WTC11 (cell line): ENCODE results near the gene AZU1. TPM values are rescaled to one million over a fixed set of nuclear protein-coding genes. Genes with fewer than 3 reads are reported as not detected.

ENCODE experiments used
- ATAC-seq: fragments of 200-7000 bp; cut with Tn5 transposase; 2 replicates; pipeline ENCODE4 v1.10.0; 2021; ENCODE audit warnings: mild to moderate bottlenecking, moderate library complexity
- CTCF ChIA-PET: fragments of 300-600 bp; sonication (Branson Sonifier 250); formaldehyde crosslinking; loops from one replicate; lab custom pipeline; 2021; ENCODE audit warnings: antibody characterized with exemption; lab: Charles Lee
- POLR2A ChIA-PET: fragments of 350-600 bp; sonication (Branson Sonifier 250); formaldehyde crosslinking; loops from one replicate; lab custom pipeline; 2021; ENCODE audit warnings: antibody characterized with exemption; lab: Charles Lee
- DNase-seq: peaks from one replicate; pipeline ENCODE4 v3.0.0; 2021; ENCODE audit warnings: low spot score
- H3K27ac Mint-ChIP-seq: 2 replicates; pipeline ENCODE4 v1.8.0; 2021; ENCODE audit warnings: mixed read lengths
- H3K27me3 Mint-ChIP-seq: 2 replicates; pipeline ENCODE4 v1.8.0; 2021; ENCODE audit warnings: low read depth, mild to moderate bottlenecking, moderate library complexity, mixed read lengths
- H3K36me3 Mint-ChIP-seq: 2 replicates; pipeline ENCODE4 v1.8.0; 2021; ENCODE audit warnings: mixed read lengths
- H3K4me1 Mint-ChIP-seq: 2 replicates; pipeline ENCODE4 v1.8.0; 2022; ENCODE audit warnings: mixed read lengths
- H3K4me3 Mint-ChIP-seq: 2 replicates; pipeline ENCODE4 v1.8.0; 2021; ENCODE audit warnings: mild to moderate bottlenecking, moderate library complexity, mixed read lengths
- H3K9me3 Mint-ChIP-seq: 2 replicates; pipeline ENCODE4 v1.8.0; 2021; ENCODE audit warnings: mixed read lengths
- AR ChIP-seq: fragments of 250-450 bp; sonication (Bioruptor Pico); IDR thresholded peaks from 2 replicates; pipeline ENCODE4 v1.9.0; 2021; ENCODE audit warnings: mild to moderate bottlenecking
- ATF6 ChIP-seq: sonication (generic); formaldehyde crosslinking; IDR thresholded peaks from 2 replicates; pipeline ENCODE4 v1.8.1; 2023; ENCODE audit warnings: mild to moderate bottlenecking, missing genetic modification reagents
- E2F4 ChIP-seq: sonication (generic); formaldehyde crosslinking; IDR thresholded peaks from 2 replicates; pipeline ENCODE4 v1.8.1; 2022; ENCODE audit warnings: low read depth, mild to moderate bottlenecking, moderate library complexity, missing genetic modification reagents, borderline replicate concordance
- FOXJ3 ChIP-seq: sonication (generic); formaldehyde crosslinking; IDR thresholded peaks from 2 replicates; pipeline ENCODE4 v1.9.0; 2021; ENCODE audit warnings: missing genetic modification reagents, mild to moderate bottlenecking, borderline replicate concordance
- FOXP1 ChIP-seq: sonication (generic); formaldehyde crosslinking; IDR thresholded peaks from 2 replicates; pipeline ENCODE4 v1.8.0; 2022; ENCODE audit warnings: missing genetic modification reagents, mild to moderate bottlenecking, moderate library complexity, borderline replicate concordance
- MXD4 ChIP-seq: fragments of 250-450 bp; sonication (Bioruptor Pico); IDR thresholded peaks from 2 replicates; pipeline ENCODE4 v1.8.0; 2021; ENCODE audit warnings: mild to moderate bottlenecking, moderate library complexity, borderline replicate concordance
- PRRX2 ChIP-seq: fragments of 250-450 bp; sonication (Bioruptor Pico); IDR thresholded peaks from 2 replicates; pipeline ENCODE4 v1.8.0; 2021; ENCODE audit warnings: mild to moderate bottlenecking
- SOX15 ChIP-seq: fragments of 250-450 bp; sonication (Bioruptor Pico); IDR thresholded peaks from 2 replicates; pipeline ENCODE4 v1.9.0; 2021; ENCODE audit warnings: mild to moderate bottlenecking
- ZBTB43 ChIP-seq: sonication (generic); formaldehyde crosslinking; IDR thresholded peaks from 2 replicates; pipeline ENCODE4 v1.8.1; 2023; ENCODE audit warnings: mild to moderate bottlenecking, missing genetic modification reagents
- ZNF416 ChIP-seq: fragments of 250-450 bp; sonication (Bioruptor Pico); IDR thresholded peaks from 2 replicates; pipeline ENCODE4 v1.9.0; 2021; ENCODE audit warnings: mild to moderate bottlenecking, inconsistent platforms
- total RNA-seq: library from RNA; stranded (reverse); gene quantifications from 3 replicates; pipeline ENCODE4 v1.2.3, GENCODE V29; 2021
- TF ChIP-seq, protein P1 (sequence below): sonication (generic); formaldehyde crosslinking; IDR thresholded peaks from 2 replicates; pipeline ENCODE4 v1.8.0; 2023; ENCODE audit warnings: mild to moderate bottlenecking, missing genetic modification reagents
- TF ChIP-seq, protein P2 (sequence below): sonication (generic); formaldehyde crosslinking; IDR thresholded peaks from 2 replicates; pipeline ENCODE4 v1.8.1; 2022; ENCODE audit warnings: mild to moderate bottlenecking, missing genetic modification reagents, moderate library complexity, borderline replicate concordance
- TF ChIP-seq, protein P3 (sequence below): fragments of 250-450 bp; sonication (Bioruptor Pico); IDR thresholded peaks from 2 replicates; pipeline ENCODE4 v1.9.0; 2021; ENCODE audit warnings: moderate library complexity, mild to moderate bottlenecking, inconsistent platforms, borderline replicate concordance
- TF ChIP-seq, protein P4 (sequence below): sonication (generic); formaldehyde crosslinking; IDR thresholded peaks from 2 replicates; pipeline ENCODE4 v1.8.0; 2022; ENCODE audit warnings: mild to moderate bottlenecking, missing genetic modification reagents

Gene AZU1
- total RNA-seq, 1 experiment from 2014 or later: 1.2 TPM

- Mint-ChIP-seq H3K36me3 (peaks cover 51% of the 10 kb centered on the region), H3K4me1 (peaks cover 40% of the 10 kb centered on the region), H3K27me3 (no peaks in the 10 kb centered on the region), H3K27ac (peak overlapping the region; percentile 95), H3K4me3 (peak overlapping the region; percentile 46), H3K9me3 (no peaks in the 10 kb centered on the region)
- TF ChIP-seq AR (no peak), FOXP1 (CRISPR knock-in tag) (0 out of 2 replicates have a peak, but pooled peaks have one; percentile 34), ATF6 (CRISPR knock-in tag) (no peak)
- DNase-seq (no peak), ATAC-seq (no peak)
- ChIA-PET POLR2A (interaction anchor here (0.6 to 0.9 kb wide), 2 partner anchors 8 to 145 kb away, joined by 3 to 5 read pairs; no protein-coding TSS in a partner anchor), CTCF (interaction anchor here (0.5 kb wide), 1 partner anchor 49 kb away, joined by 4 read pairs; no protein-coding TSS in a partner anchor)
Observed at GRCh38 chr19:801861-802497, 25.7 kb upstream of the AZU1 start.

DNA sequence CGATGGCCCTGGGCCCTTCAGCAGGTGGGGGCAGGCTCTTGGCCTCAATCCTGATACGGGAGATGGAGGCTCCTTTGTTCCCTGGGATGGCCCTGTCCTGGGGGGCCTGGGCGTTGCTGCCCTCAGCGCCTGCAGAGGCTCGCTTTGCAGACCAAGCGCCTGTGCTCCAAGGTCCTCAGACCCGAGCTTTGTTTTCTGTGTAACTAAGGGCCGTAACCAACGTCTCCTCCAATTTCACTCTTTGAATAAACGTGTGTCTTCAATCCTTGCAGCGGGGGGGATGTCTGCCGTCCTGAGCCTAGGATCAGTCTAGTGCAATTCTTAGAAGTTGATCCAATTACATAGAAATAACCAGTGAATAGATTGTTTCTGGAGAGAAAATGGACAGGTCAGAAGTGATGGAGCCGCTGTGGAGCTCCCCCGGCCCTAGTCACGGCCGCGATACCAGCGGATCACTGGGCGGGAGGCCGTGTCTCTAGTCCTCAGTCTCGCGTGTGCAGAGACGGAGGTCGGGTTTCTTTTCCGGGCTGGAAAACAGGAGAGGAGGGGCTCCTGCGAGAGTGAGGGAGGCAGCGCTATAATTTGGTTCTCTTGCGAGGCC is 25.0 kb upstream of the AZU1 start:
- POLR2A ChIA-PET: interaction anchor here (0.6 to 0.9 kb wide), 2 partner anchors 9 to 144 kb away, joined by 3 to 5 read pairs; no protein-coding TSS in a partner anchor
- Mint-ChIP-seq H3K4me3 (peak overlapping the region; percentile 46), H3K4me1 (peaks cover 40% of the 10 kb centered on the region), H3K27ac (peak overlapping the region; percentile 95), H3K27me3 (no peaks in the 10 kb centered on the region), H3K9me3 (no peaks in the 10 kb centered on the region), H3K36me3 (peaks cover 58% of the 10 kb centered on the region)
- ATAC-seq (no peak), DNase-seq (no peak)
- CTCF ChIA-PET: interaction anchor here (0.5 kb wide), 1 partner anchor 49 kb away, joined by 4 read pairs; no protein-coding TSS in a partner anchor
- TF ChIP-seq FOXP1 (CRISPR knock-in tag): no peak
- TF ChIP-seq FOXJ3 (CRISPR knock-in tag): no peak
- TF ChIP-seq, protein P1, sequence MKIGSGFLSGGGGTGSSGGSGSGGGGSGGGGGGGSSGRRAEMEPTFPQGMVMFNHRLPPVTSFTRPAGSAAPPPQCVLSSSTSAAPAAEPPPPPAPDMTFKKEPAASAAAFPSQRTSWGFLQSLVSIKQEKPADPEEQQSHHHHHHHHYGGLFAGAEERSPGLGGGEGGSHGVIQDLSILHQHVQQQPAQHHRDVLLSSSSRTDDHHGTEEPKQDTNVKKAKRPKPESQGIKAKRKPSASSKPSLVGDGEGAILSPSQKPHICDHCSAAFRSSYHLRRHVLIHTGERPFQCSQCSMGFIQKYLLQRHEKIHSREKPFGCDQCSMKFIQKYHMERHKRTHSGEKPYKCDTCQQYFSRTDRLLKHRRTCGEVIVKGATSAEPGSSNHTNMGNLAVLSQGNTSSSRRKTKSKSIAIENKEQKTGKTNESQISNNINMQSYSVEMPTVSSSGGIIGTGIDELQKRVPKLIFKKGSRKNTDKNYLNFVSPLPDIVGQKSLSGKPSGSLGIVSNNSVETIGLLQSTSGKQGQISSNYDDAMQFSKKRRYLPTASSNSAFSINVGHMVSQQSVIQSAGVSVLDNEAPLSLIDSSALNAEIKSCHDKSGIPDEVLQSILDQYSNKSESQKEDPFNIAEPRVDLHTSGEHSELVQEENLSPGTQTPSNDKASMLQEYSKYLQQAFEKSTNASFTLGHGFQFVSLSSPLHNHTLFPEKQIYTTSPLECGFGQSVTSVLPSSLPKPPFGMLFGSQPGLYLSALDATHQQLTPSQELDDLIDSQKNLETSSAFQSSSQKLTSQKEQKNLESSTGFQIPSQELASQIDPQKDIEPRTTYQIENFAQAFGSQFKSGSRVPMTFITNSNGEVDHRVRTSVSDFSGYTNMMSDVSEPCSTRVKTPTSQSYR (CRISPR knock-in tag): no peak
- TF ChIP-seq, protein P2, sequence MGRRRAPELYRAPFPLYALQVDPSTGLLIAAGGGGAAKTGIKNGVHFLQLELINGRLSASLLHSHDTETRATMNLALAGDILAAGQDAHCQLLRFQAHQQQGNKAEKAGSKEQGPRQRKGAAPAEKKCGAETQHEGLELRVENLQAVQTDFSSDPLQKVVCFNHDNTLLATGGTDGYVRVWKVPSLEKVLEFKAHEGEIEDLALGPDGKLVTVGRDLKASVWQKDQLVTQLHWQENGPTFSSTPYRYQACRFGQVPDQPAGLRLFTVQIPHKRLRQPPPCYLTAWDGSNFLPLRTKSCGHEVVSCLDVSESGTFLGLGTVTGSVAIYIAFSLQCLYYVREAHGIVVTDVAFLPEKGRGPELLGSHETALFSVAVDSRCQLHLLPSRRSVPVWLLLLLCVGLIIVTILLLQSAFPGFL (CRISPR knock-in tag): no peak
- TF ChIP-seq ZBTB43 (CRISPR knock-in tag): no peak
- TF ChIP-seq ZNF416 (CRISPR knock-in tag): no peak
- TF ChIP-seq MXD4 (CRISPR knock-in tag): no peak
- TF ChIP-seq, protein P3, sequence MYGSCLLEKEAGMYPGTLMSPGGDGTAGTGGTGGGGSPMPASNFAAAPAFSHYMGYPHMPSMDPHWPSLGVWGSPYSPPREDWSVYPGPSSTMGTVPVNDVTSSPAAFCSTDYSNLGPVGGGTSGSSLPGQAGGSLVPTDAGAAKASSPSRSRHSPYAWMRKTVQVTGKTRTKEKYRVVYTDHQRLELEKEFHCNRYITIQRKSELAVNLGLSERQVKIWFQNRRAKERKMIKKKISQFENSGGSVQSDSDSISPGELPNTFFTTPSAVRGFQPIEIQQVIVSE (CRISPR knock-in tag): no peak
- no peak for TF ChIP-seq PRRX2 (CRISPR knock-in tag)
- TF ChIP-seq, protein P4, sequence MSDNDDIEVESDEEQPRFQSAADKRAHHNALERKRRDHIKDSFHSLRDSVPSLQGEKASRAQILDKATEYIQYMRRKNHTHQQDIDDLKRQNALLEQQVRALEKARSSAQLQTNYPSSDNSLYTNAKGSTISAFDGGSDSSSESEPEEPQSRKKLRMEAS (CRISPR knock-in tag): no peak
- TF ChIP-seq E2F4 (CRISPR knock-in tag): no peak
- no peak for TF ChIP-seq SOX15
